Dendritic cell treated with granulocyte-macrophage colony-stimulating factor and Interleukin-4, amounts not matched to agents 40 ng/mL and 50 ng/mL, for 4 days (primary cell): ENCODE data around the gene ENOX1.

Experiments
- H3K27ac Mint-ChIP-seq: one replicate; pipeline ENCODE4 v1.8.0; 2022; ENCODE audit warnings: mild to moderate bottlenecking, mixed read lengths
- H3K27me3 Mint-ChIP-seq: one replicate; pipeline ENCODE4 v1.8.0; 2022; ENCODE audit warnings: mild to moderate bottlenecking, mixed read lengths
- H3K36me3 Mint-ChIP-seq: one replicate; pipeline ENCODE4 v1.8.0; 2022; ENCODE audit warnings: low read depth, mixed read lengths
- H3K4me1 Mint-ChIP-seq: one replicate; pipeline ENCODE4 v1.8.0; 2022; ENCODE audit warnings: low read depth, mixed read lengths
- H3K4me3 Mint-ChIP-seq: one replicate; pipeline ENCODE4 v1.8.0; 2022; ENCODE audit warnings: mild to moderate bottlenecking, moderate library complexity, mixed read lengths
- H3K9me3 Mint-ChIP-seq: one replicate; pipeline ENCODE4 v1.8.0; 2022; ENCODE audit warnings: mixed read lengths
- intact Hi-C: fragments of 100-400 bp; cut with micrococcal nuclease; formaldehyde crosslinking; loops from one replicate; pipeline ENCODE4 v1.15.0; 2022

The ENOX1 gene

DNA sequence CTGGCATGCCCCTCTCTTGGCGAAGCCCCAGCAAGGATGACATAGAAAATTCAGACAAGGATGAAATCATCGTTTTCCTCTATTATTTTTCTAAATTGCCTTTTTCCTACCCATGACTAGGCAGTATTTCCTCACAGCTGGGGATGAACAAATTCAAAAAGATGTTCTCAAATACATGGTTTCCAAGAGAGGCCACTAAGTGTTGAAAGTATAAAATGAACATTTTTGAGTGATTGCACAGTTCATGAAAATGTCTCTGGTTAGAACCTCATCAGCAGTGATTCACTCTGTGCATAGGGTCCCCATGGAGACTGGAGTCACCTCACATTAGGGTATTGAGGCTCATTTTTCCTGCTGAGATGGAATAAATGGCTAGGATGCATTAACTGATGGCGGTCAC is 389.7 kb downstream of the ENOX1 start:
- H3K4me3 Mint-ChIP-seq: no peak overlapping the region
- intact Hi-C loops: no loop called here
- no peaks in the 10 kb centered on the region for H3K9me3 Mint-ChIP-seq
- no peak overlapping the region for H3K27ac Mint-ChIP-seq
- H3K36me3 Mint-ChIP-seq: no peaks in the 10 kb centered on the region
- H3K4me1 Mint-ChIP-seq: peaks cover 17% of the 10 kb centered on the region
- H3K27me3 Mint-ChIP-seq: peaks cover 13% of the 10 kb centered on the region

DNA sequence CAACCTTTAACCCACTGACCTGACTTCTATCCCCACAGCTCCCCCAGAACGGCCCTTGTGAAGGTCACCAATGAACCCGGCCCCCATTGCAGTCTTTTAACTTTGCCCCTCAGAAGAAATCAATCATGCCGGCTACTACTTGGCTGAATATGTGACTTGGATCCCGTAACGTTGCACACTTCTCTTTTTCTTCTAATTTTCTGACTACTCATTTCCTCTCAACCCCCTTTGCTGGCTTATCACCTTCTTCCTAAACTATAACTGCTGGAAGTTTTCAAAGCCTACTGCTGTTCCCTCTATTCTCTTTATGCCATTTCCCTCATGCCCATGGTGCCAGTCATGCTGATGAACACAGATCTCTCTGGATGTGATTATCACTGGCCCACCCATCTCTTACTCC is 395.7 kb downstream of the ENOX1 start:
- no peak overlapping the region for H3K4me3 Mint-ChIP-seq
- H3K9me3 Mint-ChIP-seq: no peaks in the 10 kb centered on the region
- H3K27me3 Mint-ChIP-seq: peaks cover 2% of the 10 kb centered on the region
- H3K27ac Mint-ChIP-seq: no peak overlapping the region
- no peaks in the 10 kb centered on the region for H3K4me1 Mint-ChIP-seq
- intact Hi-C loops: no loop called here
- no peaks in the 10 kb centered on the region for H3K36me3 Mint-ChIP-seq

DNA sequence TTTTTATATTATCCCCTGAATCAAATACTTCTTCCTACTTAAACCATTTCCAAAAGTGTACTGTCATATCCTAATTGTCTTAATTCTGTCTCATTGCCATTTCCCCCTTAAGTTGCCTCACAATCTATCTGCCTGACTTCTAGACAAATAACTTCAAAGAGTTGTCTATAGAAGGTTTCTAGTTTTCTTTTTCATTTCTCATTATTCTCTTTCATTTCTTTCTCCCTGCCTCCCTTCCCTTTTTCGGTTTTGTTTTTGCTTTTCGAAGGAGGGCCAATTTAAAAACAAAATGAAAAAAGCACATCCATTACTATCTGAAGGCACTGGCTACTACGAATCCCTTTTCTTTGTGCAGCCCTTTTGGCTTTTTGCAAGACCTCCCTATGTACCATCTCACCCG is 396.2 kb downstream of the ENOX1 start:
- Mint-ChIP-seq H3K4me1 (no peaks in the 10 kb centered on the region), H3K4me3 (no peak overlapping the region), H3K27me3 (peaks cover 2% of the 10 kb centered on the region), H3K27ac (no peak overlapping the region), H3K9me3 (no peaks in the 10 kb centered on the region), H3K36me3 (no peaks in the 10 kb centered on the region)
- intact Hi-C loops: no loop called here

DNA sequence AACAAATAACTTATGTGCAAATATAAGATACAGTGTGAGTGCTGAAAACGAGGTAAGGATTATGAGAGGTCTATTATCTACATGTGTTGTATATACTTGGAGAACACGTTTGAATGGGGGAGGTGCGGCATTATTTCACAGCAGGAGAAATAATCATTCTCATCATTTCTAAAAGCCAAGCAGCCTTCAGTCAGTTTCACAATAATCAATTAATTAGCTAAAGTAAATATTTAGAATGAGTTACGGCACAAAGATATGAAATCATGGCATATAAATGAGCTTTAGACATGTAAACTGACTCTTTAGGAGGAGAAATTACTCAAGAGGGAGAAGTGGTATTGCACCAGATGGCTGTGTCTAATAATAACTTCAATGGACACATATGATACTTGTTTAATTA is 396.8 kb downstream of the ENOX1 start:
- H3K9me3 Mint-ChIP-seq: no peaks in the 10 kb centered on the region
- H3K4me1 Mint-ChIP-seq: no peaks in the 10 kb centered on the region
- intact Hi-C loops: no loop called here
- H3K36me3 Mint-ChIP-seq: no peaks in the 10 kb centered on the region
- H3K27me3 Mint-ChIP-seq: peaks cover 2% of the 10 kb centered on the region
- H3K27ac Mint-ChIP-seq: no peak overlapping the region
- H3K4me3 Mint-ChIP-seq: no peak overlapping the region

DNA sequence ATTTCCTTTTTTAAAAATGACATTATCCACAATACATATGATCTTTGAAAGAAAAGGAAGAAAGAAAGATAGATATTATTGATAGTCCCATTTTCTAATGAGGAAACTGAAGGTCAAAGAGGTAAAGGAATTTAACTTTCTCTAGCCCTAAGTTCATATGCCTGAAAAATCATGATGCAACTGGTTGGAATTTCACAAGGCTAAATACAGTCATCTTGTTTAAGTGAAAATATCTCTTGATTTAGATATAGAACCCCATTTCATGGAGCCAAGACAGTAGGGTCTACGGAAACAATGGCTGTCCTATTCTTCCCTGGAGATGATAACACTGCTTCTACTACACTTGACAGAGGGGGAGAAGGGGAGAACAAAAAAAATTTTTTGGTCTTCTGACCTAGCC is 397.2 kb downstream of the ENOX1 start:
- Mint-ChIP-seq H3K9me3 (no peaks in the 10 kb centered on the region), H3K27ac (no peak overlapping the region), H3K27me3 (peaks cover 2% of the 10 kb centered on the region), H3K36me3 (no peaks in the 10 kb centered on the region), H3K4me3 (no peak overlapping the region), H3K4me1 (no peaks in the 10 kb centered on the region)
- intact Hi-C loops: no loop called here

DNA sequence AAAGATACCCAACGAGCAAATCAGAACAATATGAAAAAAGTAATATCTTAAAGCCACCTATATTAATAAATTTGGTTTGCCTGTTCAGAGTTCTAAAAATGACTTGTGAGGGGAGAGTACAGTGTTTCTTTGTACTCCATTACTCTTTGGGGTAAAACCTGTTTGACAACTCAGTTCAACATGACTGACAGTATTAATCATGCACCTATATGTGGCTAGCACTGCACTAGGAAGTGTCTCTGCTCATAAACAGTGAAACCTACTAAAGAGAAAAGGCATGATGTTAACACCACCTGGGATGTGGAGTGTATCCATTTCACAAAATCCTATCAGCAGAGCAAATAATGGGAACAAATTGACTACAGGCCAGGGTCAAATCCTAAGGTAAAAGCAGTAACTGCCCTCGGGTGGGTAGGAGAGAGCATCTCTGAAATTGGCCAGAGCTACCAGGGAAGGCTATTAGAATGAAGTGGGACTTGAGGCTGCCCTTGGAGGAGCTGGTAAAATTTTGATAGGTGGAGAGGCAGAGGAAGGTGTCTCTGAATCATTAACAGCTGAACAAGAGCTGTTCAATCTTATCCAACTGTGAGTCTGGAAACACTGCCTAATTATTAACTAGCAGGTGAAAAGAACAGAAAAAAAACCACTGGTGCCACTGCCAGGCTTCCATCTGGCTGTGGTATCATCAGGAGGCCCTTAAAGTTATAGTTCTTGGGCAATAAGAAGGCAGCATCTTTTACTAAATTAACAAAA is 398.3 kb downstream of the ENOX1 start:
- Mint-ChIP-seq H3K27me3 (peaks cover 3% of the 10 kb centered on the region), H3K9me3 (no peaks in the 10 kb centered on the region), H3K36me3 (no peaks in the 10 kb centered on the region), H3K4me1 (no peaks in the 10 kb centered on the region), H3K4me3 (no peak overlapping the region), H3K27ac (no peak overlapping the region)
- intact Hi-C loops: no loop called here

DNA sequence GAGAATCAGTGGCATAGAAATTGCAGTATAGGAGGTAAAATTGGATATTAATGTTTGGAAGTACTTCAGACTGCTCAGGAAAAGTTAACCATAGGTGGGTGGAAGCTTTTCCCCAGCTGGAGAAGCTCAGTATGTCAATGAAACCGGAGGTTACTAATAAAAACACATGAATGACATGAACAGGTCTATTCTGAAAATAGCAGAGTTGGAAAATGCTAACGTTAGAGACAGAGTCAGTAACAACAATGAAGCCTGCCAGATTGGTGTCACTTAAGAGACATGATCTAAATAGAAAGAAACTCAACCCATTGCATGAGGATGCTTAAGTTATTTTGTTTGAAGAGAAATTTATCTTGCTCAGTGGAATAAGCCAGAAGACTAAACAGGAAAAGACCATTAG is 398.9 kb downstream of the ENOX1 start:
- intact Hi-C loops: no loop called here
- Mint-ChIP-seq H3K4me1 (no peaks in the 10 kb centered on the region), H3K27ac (no peak overlapping the region), H3K9me3 (no peaks in the 10 kb centered on the region), H3K36me3 (no peaks in the 10 kb centered on the region), H3K4me3 (no peak overlapping the region), H3K27me3 (peaks cover 3% of the 10 kb centered on the region)

DNA sequence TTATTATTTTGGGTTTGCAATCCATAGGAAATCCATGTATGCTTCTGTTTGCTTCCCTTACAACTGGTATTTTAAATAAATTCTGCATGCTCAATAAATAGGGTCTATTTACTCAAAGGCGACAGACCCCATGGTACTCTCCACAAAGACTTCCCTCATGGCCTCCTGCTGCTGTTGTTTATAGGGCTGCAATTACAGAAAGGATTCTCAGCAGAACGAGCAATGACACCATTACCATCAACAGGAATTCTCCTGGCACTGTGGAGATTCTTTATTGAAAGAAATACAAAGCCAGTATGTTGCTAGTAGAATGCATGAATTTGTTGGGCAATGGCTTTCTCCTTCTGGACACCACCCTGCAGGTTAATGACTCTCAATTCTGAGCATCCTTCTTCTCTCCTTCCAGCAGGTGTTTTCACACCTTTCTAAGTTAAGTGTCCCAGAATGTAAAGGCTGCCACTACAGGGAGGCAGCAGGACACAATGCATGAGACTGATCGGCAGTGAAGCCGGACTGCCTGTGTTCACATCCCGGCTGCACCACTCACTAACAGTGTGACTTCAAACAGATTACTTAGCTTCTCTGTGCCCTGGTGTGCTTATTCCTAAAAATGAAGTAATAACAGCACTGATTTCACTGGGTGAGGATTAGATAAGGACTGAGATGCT is 403.1 kb downstream of the ENOX1 start:
- H3K4me1 Mint-ChIP-seq: peaks cover 3% of the 10 kb centered on the region
- H3K27me3 Mint-ChIP-seq: peaks cover 15% of the 10 kb centered on the region
- H3K9me3 Mint-ChIP-seq: peaks cover 13% of the 10 kb centered on the region
- intact Hi-C loops: no loop called here
- H3K27ac Mint-ChIP-seq: no peak overlapping the region
- H3K36me3 Mint-ChIP-seq: no peaks in the 10 kb centered on the region
- no peak overlapping the region for H3K4me3 Mint-ChIP-seq

DNA sequence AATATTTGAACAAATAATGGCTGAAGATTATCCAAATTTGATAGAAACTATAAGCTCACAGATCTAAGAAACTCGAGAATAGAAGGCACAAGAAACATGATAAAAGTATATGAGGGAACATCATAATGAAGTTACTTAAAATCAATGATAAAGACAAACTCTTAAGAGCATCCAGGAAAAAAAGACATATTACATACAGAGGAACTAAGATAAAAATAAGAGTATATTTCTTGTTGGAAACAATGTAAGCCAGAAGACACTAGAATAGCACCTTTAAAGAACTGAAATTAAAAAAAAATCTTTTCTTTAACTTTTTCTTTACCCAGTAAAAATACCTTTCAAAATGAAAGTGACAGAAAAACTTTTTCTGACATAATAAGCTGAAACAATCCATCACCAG is 407.0 kb downstream of the ENOX1 start:
- Mint-ChIP-seq H3K4me1 (peaks cover 35% of the 10 kb centered on the region), H3K9me3 (peaks cover 13% of the 10 kb centered on the region), H3K27me3 (peaks cover 26% of the 10 kb centered on the region), H3K36me3 (no peaks in the 10 kb centered on the region), H3K27ac (no peak overlapping the region), H3K4me3 (no peak overlapping the region)
- intact Hi-C loops: loop anchor here (10.0 kb wide), 1 partner anchor 495 kb away; the partner anchor contains the start of genes CCDC122 and LACC1

DNA sequence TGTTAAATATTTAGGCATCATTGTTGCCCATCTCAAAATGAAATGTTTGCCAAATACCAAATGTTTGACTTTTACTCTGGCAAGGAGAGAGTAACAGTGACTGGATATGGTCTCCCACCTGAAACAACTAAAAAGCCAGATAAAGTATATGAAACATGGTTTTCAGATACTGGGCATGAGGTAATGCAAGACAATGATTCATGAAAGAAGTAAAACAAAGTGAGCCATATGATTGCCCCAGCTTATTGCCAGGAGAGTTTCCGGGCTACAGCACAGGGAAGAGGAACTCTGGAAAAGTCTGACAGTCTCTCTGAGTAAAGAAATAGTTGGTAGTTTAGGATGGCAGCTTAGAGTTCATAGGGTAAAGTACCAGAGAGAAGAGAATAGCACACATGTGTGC is 408.8 kb downstream of the ENOX1 start:
- Mint-ChIP-seq H3K27me3 (peaks cover 35% of the 10 kb centered on the region), H3K27ac (no peak overlapping the region), H3K4me1 (peaks cover 52% of the 10 kb centered on the region), H3K36me3 (no peaks in the 10 kb centered on the region), H3K9me3 (peaks cover 13% of the 10 kb centered on the region), H3K4me3 (no peak overlapping the region)
- intact Hi-C loops: loop anchor here (10.0 kb wide), 1 partner anchor 497 kb away; the partner anchor contains the start of genes CCDC122 and LACC1

DNA sequence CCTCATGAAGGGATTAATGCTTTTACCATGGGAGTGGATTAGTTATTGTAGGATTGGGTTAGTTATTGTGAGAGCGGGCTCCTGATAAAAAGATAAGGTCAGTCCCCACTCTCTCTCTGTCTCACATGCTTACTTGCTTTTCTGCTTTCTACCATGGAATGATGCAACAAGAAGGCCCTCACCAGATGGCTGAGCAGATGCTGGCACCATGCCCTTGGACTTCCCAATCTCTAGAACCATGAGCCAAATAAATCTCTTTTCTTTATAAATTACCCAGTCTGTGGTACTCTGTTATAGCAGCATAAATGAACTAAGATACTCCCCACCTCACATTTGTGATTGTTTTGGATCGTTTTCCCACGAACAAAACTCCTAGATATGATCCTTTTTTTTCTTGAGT is 409.6 kb downstream of the ENOX1 start:
- Mint-ChIP-seq H3K9me3 (peaks cover 13% of the 10 kb centered on the region), H3K4me3 (no peak overlapping the region), H3K27me3 (peaks cover 38% of the 10 kb centered on the region), H3K4me1 (peaks cover 60% of the 10 kb centered on the region), H3K36me3 (no peaks in the 10 kb centered on the region), H3K27ac (no peak overlapping the region)
- intact Hi-C loops: loop anchor here (10.0 kb wide), 1 partner anchor 498 kb away; the partner anchor contains the start of genes CCDC122 and LACC1

DNA sequence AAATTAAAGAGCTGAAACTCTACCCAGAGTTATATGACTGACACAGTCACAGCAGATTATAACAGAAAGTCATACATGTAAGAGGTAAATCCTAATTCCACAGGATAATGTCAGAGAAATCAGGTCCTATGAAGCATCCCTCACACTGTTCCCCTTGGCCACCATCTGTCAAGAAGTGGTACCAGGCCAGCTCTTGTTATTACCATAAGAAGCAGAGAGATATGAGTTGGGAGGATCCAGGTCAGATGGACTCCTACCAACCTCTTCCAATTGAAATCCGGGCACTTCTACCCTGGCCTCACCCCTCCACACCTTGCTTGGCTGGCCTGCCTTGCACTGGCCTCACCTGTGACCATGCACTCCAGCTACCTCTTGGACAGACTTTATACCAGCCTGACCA is 410.2 kb downstream of the ENOX1 start:
- Mint-ChIP-seq H3K36me3 (no peaks in the 10 kb centered on the region), H3K9me3 (peaks cover 13% of the 10 kb centered on the region), H3K27me3 (peaks cover 39% of the 10 kb centered on the region), H3K4me3 (no peak overlapping the region), H3K27ac (no peak overlapping the region), H3K4me1 (peaks cover 61% of the 10 kb centered on the region)
- intact Hi-C loops: loop anchor here (10.0 kb wide), 1 partner anchor 498 kb away; the partner anchor contains the start of genes CCDC122 and LACC1

DNA sequence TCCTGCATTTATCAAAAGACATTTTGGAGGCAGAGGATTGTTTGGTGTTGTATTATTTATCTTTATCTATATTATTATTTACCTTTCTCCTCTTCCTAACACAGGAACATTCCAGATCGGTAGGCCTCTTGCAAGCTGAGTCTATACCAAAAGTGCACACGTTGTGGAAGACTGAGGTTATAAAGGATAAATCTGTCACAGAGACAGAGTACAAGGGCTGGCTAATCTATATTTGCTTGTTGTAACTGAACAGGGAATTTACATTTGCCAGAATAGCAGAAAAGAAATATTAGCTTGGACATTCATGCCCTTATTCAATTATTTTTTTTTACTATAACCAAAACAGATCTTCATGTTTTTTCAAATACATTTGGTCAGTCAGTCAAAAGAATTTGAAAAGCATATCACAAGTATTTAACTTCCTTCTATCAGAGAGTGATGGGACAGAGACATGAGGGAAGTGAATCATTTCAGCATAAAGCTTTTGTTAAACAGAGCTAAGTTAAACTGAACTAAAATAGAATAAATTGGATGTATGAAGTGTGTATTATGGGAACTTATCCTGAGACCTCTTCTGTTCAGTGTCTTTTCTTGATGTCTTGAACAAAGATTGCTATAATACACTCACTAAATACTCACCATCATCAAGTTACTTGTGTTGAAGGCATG is 410.8 kb downstream of the ENOX1 start:
- Mint-ChIP-seq H3K4me3 (no peak overlapping the region), H3K9me3 (peaks cover 13% of the 10 kb centered on the region), H3K4me1 (peaks cover 61% of the 10 kb centered on the region), H3K27ac (no peak overlapping the region), H3K27me3 (peaks cover 40% of the 10 kb centered on the region), H3K36me3 (no peaks in the 10 kb centered on the region)
- intact Hi-C loops: loop anchor here (10.0 kb wide), 1 partner anchor 499 kb away; the partner anchor contains the start of genes CCDC122 and LACC1

DNA sequence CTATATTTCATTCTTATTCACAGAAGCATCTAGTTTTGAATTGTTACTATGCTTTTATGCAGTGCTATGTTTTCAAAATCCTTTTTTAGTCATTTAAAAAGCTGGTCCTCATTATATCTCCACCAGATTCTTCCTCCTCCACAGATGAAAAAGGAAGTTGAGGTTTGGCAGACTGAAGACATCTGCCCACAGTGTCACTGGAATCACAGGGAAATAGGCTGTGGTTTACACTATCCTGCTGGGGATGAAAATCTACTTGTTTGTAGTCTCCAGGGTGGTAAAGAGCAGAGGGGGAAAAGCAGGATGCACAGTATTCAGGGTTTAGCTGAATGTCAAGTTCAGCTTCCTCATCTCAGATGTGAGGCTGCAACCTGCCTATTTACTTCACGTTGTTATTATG is 412.2 kb downstream of the ENOX1 start:
- intact Hi-C loops: loop anchor here (10.0 kb wide), 1 partner anchor 500 kb away; the partner anchor contains the start of genes CCDC122 and LACC1
- Mint-ChIP-seq H3K27ac (no peak overlapping the region), H3K36me3 (no peaks in the 10 kb centered on the region), H3K4me3 (no peak overlapping the region), H3K9me3 (peaks cover 9% of the 10 kb centered on the region), H3K27me3 (peaks cover 53% of the 10 kb centered on the region), H3K4me1 (peaks cover 61% of the 10 kb centered on the region)
